Measurements from ENCODE around the gene PTPRD. TPM values are rescaled to one million over a fixed set of nuclear protein-coding genes. Genes with fewer than 3 reads are reported as not detected.

PTPRD gene
- total RNA-seq, 1 donor from 2014 or later: 532 TPM

GRCh38 chr9:10236161-10236560 lies 376.6 kb downstream of the PTPRD start:
- no peak overlapping the region for H3K4me3 Mint-ChIP-seq (ENCODE audit: unreplicated experiment)
- DNase-seq: no peak
- H3K27ac Mint-ChIP-seq (ENCODE audit: unreplicated experiment): peak overlapping the region; percentile 23
- H3K36me3 Mint-ChIP-seq (ENCODE audit: unreplicated experiment): no peaks in the 10 kb centered on the region
- peaks cover 45% of the 10 kb centered on the region for H3K4me1 Mint-ChIP-seq (ENCODE audit: low read depth, unreplicated experiment)
- peaks cover 5% of the 10 kb centered on the region for H3K9me3 Mint-ChIP-seq (ENCODE audit: unreplicated experiment)
- TF ChIP-seq CTCF (IDR thresholded peaks at IDR 0.05; ENCODE audit: partially characterized antibody, unreplicated experiment): no peak
- no peaks in the 10 kb centered on the region for H3K27me3 Mint-ChIP-seq (ENCODE audit: unreplicated experiment)

GRCh38 chr9:10235376-10235775 lies 377.4 kb downstream of the PTPRD start:
- H3K4me1 Mint-ChIP-seq (ENCODE audit: low read depth, unreplicated experiment): peaks cover 45% of the 10 kb centered on the region
- H3K36me3 Mint-ChIP-seq (ENCODE audit: unreplicated experiment): no peaks in the 10 kb centered on the region
- no peaks in the 10 kb centered on the region for H3K27me3 Mint-ChIP-seq (ENCODE audit: unreplicated experiment)
- H3K27ac Mint-ChIP-seq (ENCODE audit: unreplicated experiment): peak overlapping the region; percentile 41
- H3K4me3 Mint-ChIP-seq (ENCODE audit: unreplicated experiment): no peak overlapping the region
- DNase-seq: no peak
- peaks cover 5% of the 10 kb centered on the region for H3K9me3 Mint-ChIP-seq (ENCODE audit: unreplicated experiment)
- no peak for TF ChIP-seq CTCF (IDR thresholded peaks at IDR 0.05; ENCODE audit: partially characterized antibody, unreplicated experiment)

DNA sequence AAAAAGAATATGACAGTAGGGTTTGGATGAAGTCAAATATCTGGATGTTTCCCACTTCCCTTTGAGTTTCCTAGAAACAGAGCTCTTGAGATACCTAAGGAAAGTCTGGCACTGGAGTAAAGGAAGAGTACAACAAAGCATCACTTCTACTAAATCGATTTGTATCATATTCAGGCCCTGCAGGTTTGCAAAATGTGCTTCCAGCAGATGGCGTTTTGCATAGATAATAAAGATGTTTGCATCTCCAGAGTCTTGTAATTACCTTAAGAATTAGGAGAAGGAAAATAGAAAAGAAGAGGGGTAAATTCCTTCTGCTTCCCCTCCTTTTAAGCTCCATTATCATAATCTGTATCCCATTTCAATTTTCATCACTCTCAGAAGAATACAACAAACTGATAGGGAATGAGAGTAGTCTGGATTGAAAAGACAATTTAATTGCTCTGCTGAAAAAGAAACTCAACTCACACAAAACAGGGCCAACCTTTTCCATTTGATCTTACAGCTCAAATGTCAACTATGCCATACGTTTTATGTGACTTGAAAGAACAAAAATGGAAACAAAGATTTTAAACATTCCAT lies 380.4 kb downstream of the PTPRD start:
- no peak for TF ChIP-seq CTCF (IDR thresholded peaks at IDR 0.05; ENCODE audit: partially characterized antibody, unreplicated experiment)
- H3K27me3 Mint-ChIP-seq (ENCODE audit: unreplicated experiment): no peaks in the 10 kb centered on the region
- peak overlapping the region; percentile 63 for H3K27ac Mint-ChIP-seq (ENCODE audit: unreplicated experiment)
- no peak for DNase-seq
- H3K4me1 Mint-ChIP-seq (ENCODE audit: low read depth, unreplicated experiment): peaks cover 42% of the 10 kb centered on the region
- H3K9me3 Mint-ChIP-seq (ENCODE audit: unreplicated experiment): peaks cover 6% of the 10 kb centered on the region
- H3K4me3 Mint-ChIP-seq (ENCODE audit: unreplicated experiment): peak overlapping the region; percentile 18
- no peaks in the 10 kb centered on the region for H3K36me3 Mint-ChIP-seq (ENCODE audit: unreplicated experiment)

GRCh38 chr9:10230512-10230911 lies 382.3 kb downstream of the PTPRD start:
- H3K27me3 Mint-ChIP-seq (ENCODE audit: unreplicated experiment): no peaks in the 10 kb centered on the region
- peaks cover 6% of the 10 kb centered on the region for H3K9me3 Mint-ChIP-seq (ENCODE audit: unreplicated experiment)
- TF ChIP-seq CTCF (IDR thresholded peaks at IDR 0.05; ENCODE audit: partially characterized antibody, unreplicated experiment): no peak
- no peak overlapping the region for H3K27ac Mint-ChIP-seq (ENCODE audit: unreplicated experiment)
- no peaks in the 10 kb centered on the region for H3K36me3 Mint-ChIP-seq (ENCODE audit: unreplicated experiment)
- no peak overlapping the region for H3K4me3 Mint-ChIP-seq (ENCODE audit: unreplicated experiment)
- DNase-seq: no peak
- peaks cover 30% of the 10 kb centered on the region for H3K4me1 Mint-ChIP-seq (ENCODE audit: low read depth, unreplicated experiment)

DNA sequence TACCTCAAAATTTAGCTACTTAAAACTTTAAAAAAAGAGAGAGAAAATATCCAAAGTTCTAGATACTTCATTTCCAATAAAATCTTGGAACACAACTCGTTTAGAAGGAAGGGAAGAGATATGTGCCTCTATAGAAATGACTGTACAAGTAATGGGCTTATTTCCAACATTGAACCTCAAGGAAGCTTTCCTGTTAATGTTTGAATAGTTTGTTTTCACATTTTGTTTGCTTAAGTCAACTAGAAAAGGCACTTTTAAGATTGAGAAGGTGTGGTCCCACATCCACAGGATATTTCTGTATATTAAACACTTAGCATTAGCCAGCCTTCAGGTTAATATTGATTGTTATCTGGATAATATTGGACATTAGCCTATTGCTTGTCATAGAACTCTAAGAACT lies 384.7 kb downstream of the PTPRD start:
- no peak for DNase-seq
- Mint-ChIP-seq H3K36me3 (ENCODE audit: unreplicated experiment) (no peaks in the 10 kb centered on the region), H3K4me3 (ENCODE audit: unreplicated experiment) (no peak overlapping the region), H3K27ac (ENCODE audit: unreplicated experiment) (no peak overlapping the region), H3K9me3 (ENCODE audit: unreplicated experiment) (peaks cover 6% of the 10 kb centered on the region), H3K4me1 (ENCODE audit: low read depth, unreplicated experiment) (peaks cover 19% of the 10 kb centered on the region), H3K27me3 (ENCODE audit: unreplicated experiment) (no peaks in the 10 kb centered on the region)
- TF ChIP-seq CTCF (IDR thresholded peaks at IDR 0.05; ENCODE audit: partially characterized antibody, unreplicated experiment): no peak
